GM12878 (cell line): ENCODE measurements around the gene ETFRF1. TPM values are rescaled to one million over a fixed set of nuclear protein-coding genes. Genes with fewer than 3 reads are reported as not detected.

Source experiments
- BHLHE40 ChIP-seq, 2 experiments: fragments of 450-650 bp in 1 of 2; IDR thresholded peaks; 2 replicates each; pipeline ENCODE4 v1.6.1; 2011 to 2017; ENCODE audit warnings: low read depth in 2 of 2, borderline replicate concordance in 1 of 2, improper control_type of control experiment in 1 of 2, low read length in 1 of 2, mild to moderate bottlenecking in 1 of 2
- CBFB ChIP-seq: IDR thresholded peaks from 2 replicates; pipeline ENCODE4 v1.6.1; 2016; ENCODE audit warnings: antibody characterized with exemption, low read depth
- CEBPB ChIP-seq, 2 experiments: fragments of 150-350 bp in 1 of 2; IDR thresholded peaks; 2 replicates each; pipeline ENCODE4 v1.6.1; 2012 to 2014; ENCODE audit warnings: low read depth in 2 of 2, low read length in 2 of 2, borderline replicate concordance in 1 of 2, inconsistent platforms in 1 of 2
- IRF4 ChIP-seq: IDR thresholded peaks from 2 replicates; pipeline ENCODE4 v1.6.1; 2011; ENCODE audit warnings: low read depth, low read length
- MYB ChIP-seq: fragments of 150-350 bp; IDR thresholded peaks from 2 replicates; pipeline ENCODE4 v1.6.1; 2014; ENCODE audit warnings: mild to moderate bottlenecking, low read depth, low read length, borderline replicate concordance
- NFIC ChIP-seq: IDR thresholded peaks from 2 replicates; pipeline ENCODE4 v1.6.1; 2012; ENCODE audit warnings: low read depth, mild to moderate bottlenecking, inconsistent platforms, low read length, moderate library complexity
- NFXL1 ChIP-seq: fragments of 450-650 bp; IDR thresholded peaks from 2 replicates; pipeline ENCODE4 v1.6.1; 2017; ENCODE audit warnings: antibody characterized with exemption, mild to moderate bottlenecking, borderline replicate concordance
- RAD51 ChIP-seq: fragments of 450-650 bp; IDR thresholded peaks from 2 replicates; pipeline ENCODE4 v1.6.1; 2016; ENCODE audit warnings: moderate library complexity, mild to moderate bottlenecking, inconsistent platforms
- RB1 ChIP-seq: fragments of 450-650 bp; formaldehyde crosslinking; IDR thresholded peaks from 2 replicates; pipeline ENCODE4 v1.6.1; 2017; ENCODE audit warnings: mild to moderate bottlenecking, borderline replicate concordance
- RELA ChIP-seq: fragments of 450-650 bp; IDR thresholded peaks from 2 replicates; pipeline ENCODE4 v1.8.0; 2014; ENCODE audit warnings: borderline replicate concordance; ENCODE audit not compliant: partially characterized antibody
- RFX5 ChIP-seq: IDR thresholded peaks from 2 replicates; pipeline ENCODE4 v1.6.1; 2011; ENCODE audit warnings: low read depth, low read length, improper control_type of control experiment
- SMAD1 ChIP-seq: fragments of 450-650 bp; IDR thresholded peaks from 2 replicates; pipeline ENCODE4 v1.6.1; 2018; ENCODE audit warnings: mild to moderate bottlenecking, low read depth; ENCODE audit not compliant: partially characterized antibody
- SUPT20H ChIP-seq: IDR thresholded peaks from 2 replicates; pipeline ENCODE4 v1.6.1; 2011; ENCODE audit warnings: low read depth, mild to moderate bottlenecking, low read length, moderate library complexity, borderline replicate concordance; ENCODE audit not compliant: control insufficient read depth
- SUZ12 ChIP-seq: fragments of 200-600 bp; sonication (generic); IDR thresholded peaks from one replicate; pipeline ENCODE4 v1.6.1; 2018; ENCODE audit warnings: antibody characterized with exemption, mild to moderate bottlenecking; ENCODE audit not compliant: unreplicated experiment
- YBX1 ChIP-seq: fragments of 450-650 bp; IDR thresholded peaks from 2 replicates; pipeline ENCODE4 v1.6.1; 2016; ENCODE audit warnings: antibody characterized with exemption
- ZNF384 ChIP-seq: IDR thresholded peaks from 2 replicates; pipeline ENCODE4 v1.6.1; 2012; ENCODE audit warnings: low read depth, mild to moderate bottlenecking, low read length, improper control_type of control experiment, borderline replicate concordance
- ZSCAN29 ChIP-seq: fragments of 450-650 bp; IDR thresholded peaks from 2 replicates; pipeline ENCODE4 v1.6.1; 2017; ENCODE audit warnings: mild to moderate bottlenecking, moderate library complexity
- polyA plus RNA-seq, 11 experiments: library from polyadenylated mRNA; depleted of rRNA in 4 of 11; unstranded in 6 of 11; stranded (reverse) in 5 of 11; fragments of >200 nt; fragmentation: Nextera tagmentation in 4 of 11; fragmentation: Illumina TruSeq in 1 of 11; extraction: Ambion mirVana in 4 of 11; extraction: Trizol in 1 of 11; gene quantifications; 1 replicate in 1 of 11; 2 replicates in 10 of 11; pipeline versions ENCODE4 v1.2.1 to v1.2.3, GENCODE V29; 2011 to 2016; ENCODE audit warnings: inconsistent platforms in 2 of 11, missing spikeins in 2 of 11, low read depth in 1 of 11
- total RNA-seq, 4 experiments: library from RNA; depleted of rRNA in 3 of 4; stranded (reverse); fragments of >200 nt in 3 of 4; fragmentation: Illumina TruSeq in 1 of 4; extraction: Trizol in 1 of 4; gene quantifications; 2 replicates each; pipeline versions ENCODE4 v1.2.1 to v1.2.3, GENCODE V29; 2013 to 2021
- TF ChIP-seq, protein P1 (sequence below): fragments of 450-650 bp; IDR thresholded peaks from 2 replicates; pipeline ENCODE4 v1.6.1; 2017; ENCODE audit warnings: mild to moderate bottlenecking, moderate library complexity
- TF ChIP-seq, protein P2 (sequence below): IDR thresholded peaks from 2 replicates; pipeline ENCODE4 v1.6.1; 2011; ENCODE audit warnings: low read depth, low read length, improper control_type of control experiment, borderline replicate concordance
- TF ChIP-seq, protein P3 (sequence below): fragments of 450-650 bp; conservative IDR thresholded peaks from 2 replicates; pipeline ENCODE4 v1.6.1; 2017; ENCODE audit warnings: mild to moderate bottlenecking, moderate library complexity

ETFRF1 gene
- total and polyA plus RNA-seq, 10 of the 15 experiments (the other 5 are each of a cell fraction or from before 2014, with no cell fraction given), result 9.9 to 59.6 (median 26.2) TPM

DNA sequence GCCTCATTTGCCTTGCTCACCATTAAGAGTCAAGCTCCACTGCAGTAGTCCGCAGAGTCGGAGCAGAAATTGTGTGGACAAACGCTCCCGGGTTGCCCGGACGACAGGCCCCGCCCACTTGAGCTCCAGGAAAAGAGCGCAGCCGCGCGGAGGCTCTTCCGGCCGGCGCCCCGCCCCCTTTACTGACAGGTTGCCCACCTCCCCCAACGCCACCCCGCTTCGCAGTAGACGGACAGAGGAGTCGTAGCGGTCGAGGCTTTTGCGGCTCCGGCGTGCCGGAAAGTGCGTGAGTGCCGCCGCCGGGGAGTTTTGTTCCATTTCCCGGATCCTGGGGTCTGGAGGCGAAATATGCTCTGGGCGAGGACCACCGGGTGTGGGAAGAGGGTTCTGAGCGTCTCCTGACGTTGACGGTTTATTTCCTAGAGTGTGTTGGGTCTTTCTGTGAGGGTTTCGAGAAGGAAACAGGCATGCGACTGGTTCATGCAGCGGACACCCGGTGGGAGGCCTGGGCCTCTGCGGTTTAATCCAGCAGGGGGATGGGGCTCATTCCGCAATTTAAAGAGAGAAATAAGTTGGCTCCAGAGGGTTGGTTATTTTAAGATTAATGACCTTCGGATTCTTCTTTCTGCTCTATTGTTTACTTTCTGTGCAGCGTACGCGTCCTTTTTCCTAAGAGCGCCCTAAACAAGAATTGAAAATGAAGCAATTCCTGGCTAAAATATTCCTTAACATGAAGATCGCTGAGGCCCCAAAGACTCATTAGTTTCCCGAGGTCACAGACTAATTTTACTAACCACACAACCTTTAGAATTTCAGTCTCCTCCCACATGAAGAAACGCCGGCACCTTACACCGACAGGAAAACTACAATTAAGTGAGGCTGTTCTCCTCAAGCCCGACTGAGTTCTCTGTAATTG, at the start of gene ETFRF1, which contains the start of gene DNAI7 (continued):
- TF ChIP-seq, protein P1, sequence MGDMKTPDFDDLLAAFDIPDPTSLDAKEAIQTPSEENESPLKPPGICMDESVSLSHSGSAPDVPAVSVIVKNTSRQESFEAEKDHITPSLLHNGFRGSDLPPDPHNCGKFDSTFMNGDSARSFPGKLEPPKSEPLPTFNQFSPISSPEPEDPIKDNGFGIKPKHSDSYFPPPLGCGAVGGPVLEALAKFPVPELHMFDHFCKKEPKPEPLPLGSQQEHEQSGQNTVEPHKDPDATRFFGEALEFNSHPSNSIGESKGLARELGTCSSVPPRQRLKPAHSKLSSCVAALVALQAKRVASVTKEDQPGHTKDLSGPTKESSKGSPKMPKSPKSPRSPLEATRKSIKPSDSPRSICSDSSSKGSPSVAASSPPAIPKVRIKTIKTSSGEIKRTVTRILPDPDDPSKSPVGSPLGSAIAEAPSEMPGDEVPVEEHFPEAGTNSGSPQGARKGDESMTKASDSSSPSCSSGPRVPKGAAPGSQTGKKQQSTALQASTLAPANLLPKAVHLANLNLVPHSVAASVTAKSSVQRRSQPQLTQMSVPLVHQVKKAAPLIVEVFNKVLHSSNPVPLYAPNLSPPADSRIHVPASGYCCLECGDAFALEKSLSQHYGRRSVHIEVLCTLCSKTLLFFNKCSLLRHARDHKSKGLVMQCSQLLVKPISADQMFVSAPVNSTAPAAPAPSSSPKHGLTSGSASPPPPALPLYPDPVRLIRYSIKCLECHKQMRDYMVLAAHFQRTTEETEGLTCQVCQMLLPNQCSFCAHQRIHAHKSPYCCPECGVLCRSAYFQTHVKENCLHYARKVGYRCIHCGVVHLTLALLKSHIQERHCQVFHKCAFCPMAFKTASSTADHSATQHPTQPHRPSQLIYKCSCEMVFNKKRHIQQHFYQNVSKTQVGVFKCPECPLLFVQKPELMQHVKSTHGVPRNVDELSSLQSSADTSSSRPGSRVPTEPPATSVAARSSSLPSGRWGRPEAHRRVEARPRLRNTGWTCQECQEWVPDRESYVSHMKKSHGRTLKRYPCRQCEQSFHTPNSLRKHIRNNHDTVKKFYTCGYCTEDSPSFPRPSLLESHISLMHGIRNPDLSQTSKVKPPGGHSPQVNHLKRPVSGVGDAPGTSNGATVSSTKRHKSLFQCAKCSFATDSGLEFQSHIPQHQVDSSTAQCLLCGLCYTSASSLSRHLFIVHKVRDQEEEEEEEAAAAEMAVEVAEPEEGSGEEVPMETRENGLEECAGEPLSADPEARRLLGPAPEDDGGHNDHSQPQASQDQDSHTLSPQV, result no peak
- TF ChIP-seq RFX5, result no peak
- TF ChIP-seq RAD51, result no peak
- peak; percentile 66; the same call in 1 of the 2 replicates for TF ChIP-seq CBFB
- TF ChIP-seq ZNF384, result no peak
- no peak for TF ChIP-seq SUZ12
- TF ChIP-seq YBX1, result no peak
- no peak for TF ChIP-seq ZSCAN29
- TF ChIP-seq CEBPB (IDR thresholded peaks at IDR 0.05; ENCODE audit: borderline replicate concordance in 1 of 2, low read depth in 2 of 2, low read length in 2 of 2), result no peak
- peak in 1 of 2 experiments; percentile 43; a peak in 1 of 4 replicates for TF ChIP-seq BHLHE40 (IDR thresholded peaks at IDR 0.05; ENCODE audit: borderline replicate concordance in 1 of 2, low read depth in 2 of 2, low read length in 1 of 2)
- no peak for TF ChIP-seq RELA
- TF ChIP-seq NFIC, result 0 out of 2 replicates have a peak, but pooled peaks have one; percentile 17
- no peak for TF ChIP-seq IRF4
- no peak for TF ChIP-seq MYB
- no peak for TF ChIP-seq SUPT20H
- TF ChIP-seq, protein P2, sequence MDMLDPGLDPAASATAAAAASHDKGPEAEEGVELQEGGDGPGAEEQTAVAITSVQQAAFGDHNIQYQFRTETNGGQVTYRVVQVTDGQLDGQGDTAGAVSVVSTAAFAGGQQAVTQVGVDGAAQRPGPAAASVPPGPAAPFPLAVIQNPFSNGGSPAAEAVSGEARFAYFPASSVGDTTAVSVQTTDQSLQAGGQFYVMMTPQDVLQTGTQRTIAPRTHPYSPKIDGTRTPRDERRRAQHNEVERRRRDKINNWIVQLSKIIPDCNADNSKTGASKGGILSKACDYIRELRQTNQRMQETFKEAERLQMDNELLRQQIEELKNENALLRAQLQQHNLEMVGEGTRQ, result no peak
- TF ChIP-seq, protein P3, sequence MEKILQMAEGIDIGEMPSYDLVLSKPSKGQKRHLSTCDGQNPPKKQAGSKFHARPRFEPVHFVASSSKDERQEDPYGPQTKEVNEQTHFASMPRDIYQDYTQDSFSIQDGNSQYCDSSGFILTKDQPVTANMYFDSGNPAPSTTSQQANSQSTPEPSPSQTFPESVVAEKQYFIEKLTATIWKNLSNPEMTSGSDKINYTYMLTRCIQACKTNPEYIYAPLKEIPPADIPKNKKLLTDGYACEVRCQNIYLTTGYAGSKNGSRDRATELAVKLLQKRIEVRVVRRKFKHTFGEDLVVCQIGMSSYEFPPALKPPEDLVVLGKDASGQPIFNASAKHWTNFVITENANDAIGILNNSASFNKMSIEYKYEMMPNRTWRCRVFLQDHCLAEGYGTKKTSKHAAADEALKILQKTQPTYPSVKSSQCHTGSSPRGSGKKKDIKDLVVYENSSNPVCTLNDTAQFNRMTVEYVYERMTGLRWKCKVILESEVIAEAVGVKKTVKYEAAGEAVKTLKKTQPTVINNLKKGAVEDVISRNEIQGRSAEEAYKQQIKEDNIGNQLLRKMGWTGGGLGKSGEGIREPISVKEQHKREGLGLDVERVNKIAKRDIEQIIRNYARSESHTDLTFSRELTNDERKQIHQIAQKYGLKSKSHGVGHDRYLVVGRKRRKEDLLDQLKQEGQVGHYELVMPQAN, result no peak
- TF ChIP-seq RB1, result peak; percentile 29; the same call in 1 of the 2 replicates
- no peak for TF ChIP-seq SMAD1
- no peak for TF ChIP-seq NFXL1
